Measurements from ENCODE around the gene PCIF1. TPM values are rescaled to one million over a fixed set of nuclear protein-coding genes. Genes with fewer than 3 reads are reported as not detected.
"Not testable (repeated sequence)": the region's sequence is repeated elsewhere in the genome, so short reads cannot be mapped to it uniquely, and the experiment has no call there.

Gene PCIF1
- total RNA-seq, 4 donors from 2014 or later, result 10.4 to 36.8 (median 16.4) TPM

GRCh38 chr20:45897692-45898091 is 36.8 kb upstream of the PCIF1 start:
- no peak overlapping the region for H3K4me3 ChIP-seq
- H3K27ac ChIP-seq, result no peak overlapping the region
- no peak for TF ChIP-seq POLR2A (IDR thresholded peaks at IDR 0.05)
- TF ChIP-seq CTCF (IDR thresholded peaks at IDR 0.05), result no peak
- no peaks in the 10 kb centered on the region for H3K9me3 ChIP-seq
- DNase-seq, result no peak
- peaks cover 0 to 12% (median 7%) of the 10 kb centered on the region in 3 donors for H3K4me1 ChIP-seq
- H3K27me3 ChIP-seq, result no peaks in the 10 kb centered on the region
- intact Hi-C loops (cut with DNase I), result loop anchor here (10.0 kb wide), 1 partner anchor 47 kb away; no protein-coding TSS in a partner anchor
- WGBS, 2 donors, result 94 to 97% methylated on average over 7 of the region's 7 CpGs
- H3K36me3 ChIP-seq, result peaks cover 3 to 100% (median 26%) of the 10 kb centered on the region in 3 donors

- TF ChIP-seq POLR2A (IDR thresholded peaks at IDR 0.05) (no peak), CTCF (IDR thresholded peaks at IDR 0.05) (no peak)
- WGBS, 2 donors, result 78 to 82% methylated on average over 9 of the region's 12 CpGs
- DNase-seq, result no peak
- intact Hi-C loops (cut with DNase I), result loop anchor here (10.0 kb wide), 1 partner anchor 47 kb away; no protein-coding TSS in a partner anchor
- Histone ChIP-seq H3K9me3 (no peaks in the 10 kb centered on the region), H3K36me3 (peaks cover 0 to 100% (median 26%) of the 10 kb centered on the region in 3 donors), H3K4me1 (peaks cover 0 to 6% (median 2%) of the 10 kb centered on the region in 3 donors), H3K4me3 (no peak overlapping the region), H3K27ac (no peak overlapping the region), H3K27me3 (no peaks in the 10 kb centered on the region)
Measured at GRCh38 chr20:45898285-45898684, 36.2 kb upstream of the PCIF1 start.

GRCh38 chr20:45899046-45899835 is 35.2 kb upstream of the PCIF1 start:
- intact Hi-C loops (cut with DNase I), result loop anchor here (10.0 kb wide), 1 partner anchor 46 kb away; no protein-coding TSS in a partner anchor
- peaks cover 0 to 94% (median 26%) of the 10 kb centered on the region in 3 donors for H3K36me3 ChIP-seq

GRCh38 chr20:45901332-45901731 is 33.2 kb upstream of the PCIF1 start:
- H3K4me3 ChIP-seq; intact Hi-C loops (cut with DNase I); H3K27me3 ChIP-seq; H3K4me1 ChIP-seq; DNase-seq; H3K27ac ChIP-seq; H3K9me3 ChIP-seq: not testable (repeated sequence)
- 87 to 94% methylated on average over 6 of the region's 6 CpGs for WGBS, 2 donors
- peaks cover 0 to 93% (median 17%) of the 10 kb centered on the region in 3 donors for H3K36me3 ChIP-seq

More at GRCh38 chr20:45899046-45899835, 35.2 kb upstream of the PCIF1 start:
- no peak for DNase-seq
- Histone ChIP-seq H3K4me1 (no peaks in the 10 kb centered on the region), H3K9me3 (no peaks in the 10 kb centered on the region), H3K27ac (no peak overlapping the region), H3K4me3 (no peak overlapping the region), H3K27me3 (no peaks in the 10 kb centered on the region)
- WGBS, 2 donors, result 79 to 81% methylated on average over 8 to 10 of the region's 13 CpGs
- TF ChIP-seq POLR2A (IDR thresholded peaks at IDR 0.05), result no peak
- no peak for TF ChIP-seq CTCF (IDR thresholded peaks at IDR 0.05)

- Histone ChIP-seq H3K9me3 (no peaks in the 10 kb centered on the region), H3K36me3 (peaks cover 0 to 92% (median 16%) of the 10 kb centered on the region in 3 donors), H3K4me3 (no peak overlapping the region), H3K27ac (no peak overlapping the region), H3K4me1 (no peaks in the 10 kb centered on the region), H3K27me3 (no peaks in the 10 kb centered on the region)
- 97% methylated on average over 8 of the region's 14 CpGs; no CpG with 5 or more reads in 1 of the 2 donors for WGBS, 2 donors
- intact Hi-C loops (cut with DNase I), result no loop called here
- no peak for DNase-seq
- TF ChIP-seq CTCF (IDR thresholded peaks at IDR 0.05) (no peak), POLR2A (IDR thresholded peaks at IDR 0.05) (no peak)
Measured at GRCh38 chr20:45902199-45902701, 32.2 kb upstream of the PCIF1 start.
